HepG2 (cell line): Measurements from ENCODE around the gene HSPA1A. TPM values are rescaled to one million over a fixed set of nuclear protein-coding genes. Genes with fewer than 3 reads are reported as not detected.

Source experiments
- ASH2L ChIP-seq: fragments of 300-600, 200-600 bp; sonication (generic); IDR thresholded peaks from 2 replicates; pipeline ENCODE4 v1.7.0; 2017; ENCODE audit warnings: low read depth, mild to moderate bottlenecking, moderate library complexity, mixed read lengths, low read length; ENCODE audit not compliant: insufficient read length
- FOXC1 ChIP-seq: sonication (generic); formaldehyde crosslinking; IDR thresholded peaks from 2 replicates; pipeline ENCODE4 v1.8.0; 2022; ENCODE audit warnings: mild to moderate bottlenecking, missing genetic modification reagents, borderline replicate concordance
- IKZF4 ChIP-seq: sonication (generic); formaldehyde crosslinking; IDR thresholded peaks from 2 replicates; pipeline ENCODE4 v1.5.1; 2020; ENCODE audit warnings: borderline replicate concordance, mild to moderate bottlenecking, low read depth, missing genetic modification reagents; ENCODE audit errors: not compliant biosample characterization
- KLF16 ChIP-seq, 2 experiments: sonication (generic) in 1 of 2; formaldehyde crosslinking in 1 of 2; IDR thresholded peaks; 2 replicates each; pipeline versions ENCODE4 v1.6.1 to v1.8.0; 2016 to 2023; ENCODE audit warnings: missing genetic modification reagents in 2 of 2, missing compliant biosample characterization in 1 of 2
- KLF9 ChIP-seq: IDR thresholded peaks from 2 replicates; pipeline ENCODE4 v1.6.1; 2016; ENCODE audit warnings: low read depth
- KMT2A ChIP-seq: sonication (generic); formaldehyde crosslinking; IDR thresholded peaks from 2 replicates; pipeline ENCODE4 v1.4.0; 2020; ENCODE audit warnings: missing genetic modification reagents
- SMYD3 ChIP-seq: sonication (generic); formaldehyde crosslinking; IDR thresholded peaks from 2 replicates; pipeline ENCODE4 v1.8.1; 2023; ENCODE audit warnings: mild to moderate bottlenecking, missing genetic modification reagents
- SP4 ChIP-seq: sonication (generic); formaldehyde crosslinking; IDR thresholded peaks from 2 replicates; pipeline ENCODE4 v1.8.1; 2023; ENCODE audit warnings: mild to moderate bottlenecking, missing genetic modification reagents
- TCF12 ChIP-seq, 2 experiments: fragments of 450-650 bp in 1 of 2; sonication (generic) in 1 of 2; formaldehyde crosslinking in 1 of 2; IDR thresholded peaks; 2 replicates each; pipeline versions ENCODE4 v1.6.1 to v1.8.0; 2017 to 2022; ENCODE audit warnings: antibody characterized with exemption in 1 of 2, mild to moderate bottlenecking in 1 of 2, missing genetic modification reagents in 1 of 2, moderate library complexity in 1 of 2
- TMF1 ChIP-seq: sonication (generic); formaldehyde crosslinking; IDR thresholded peaks from 2 replicates; pipeline ENCODE4 v1.8.1; 2022; ENCODE audit warnings: low read depth, missing genetic modification reagents
- TRIM24 ChIP-seq: sonication (generic); formaldehyde crosslinking; IDR thresholded peaks from 2 replicates; pipeline ENCODE4 v1.8.0; 2022; ENCODE audit warnings: mild to moderate bottlenecking, missing genetic modification reagents
- ZC3H13 ChIP-seq: sonication (generic); formaldehyde crosslinking; IDR thresholded peaks from 2 replicates; pipeline ENCODE4 v1.8.1; 2023; ENCODE audit warnings: mild to moderate bottlenecking, missing genetic modification reagents, moderate library complexity
- ZNF230 ChIP-seq: sonication (generic); formaldehyde crosslinking; IDR thresholded peaks from 2 replicates; pipeline ENCODE4 v1.4.0; 2020; ENCODE audit warnings: mild to moderate bottlenecking, missing genetic modification reagents
- ZNF24 ChIP-seq: fragments of 450-650 bp; IDR thresholded peaks from 2 replicates; pipeline ENCODE4 v1.6.1; 2017; ENCODE audit warnings: antibody characterized with exemption, mild to moderate bottlenecking
- ZNF430 ChIP-seq: sonication (generic); formaldehyde crosslinking; IDR thresholded peaks from 2 replicates; pipeline ENCODE4 v1.9.0; 2021; ENCODE audit warnings: mild to moderate bottlenecking, missing genetic modification reagents
- ZNF558 ChIP-seq: sonication (generic); formaldehyde crosslinking; IDR thresholded peaks from 2 replicates; pipeline ENCODE4 v1.9.0; 2022; ENCODE audit warnings: mild to moderate bottlenecking, missing genetic modification reagents, borderline replicate concordance
- ZNF747 ChIP-seq: sonication (generic); formaldehyde crosslinking; IDR thresholded peaks from 2 replicates; pipeline ENCODE4 v1.8.1; 2023; ENCODE audit warnings: missing genetic modification reagents, mild to moderate bottlenecking, borderline replicate concordance
- ZNF781 ChIP-seq: sonication (generic); formaldehyde crosslinking; IDR thresholded peaks from 2 replicates; pipeline ENCODE4 v1.5.1; 2020; ENCODE audit warnings: borderline replicate concordance, mild to moderate bottlenecking, missing genetic modification reagents; ENCODE audit errors: not compliant biosample characterization
- ZSCAN22 ChIP-seq: sonication (generic); formaldehyde crosslinking; IDR thresholded peaks from 2 replicates; pipeline ENCODE4 v1.4.0; 2020; ENCODE audit warnings: mild to moderate bottlenecking, missing genetic modification reagents
- ZZZ3 ChIP-seq: sonication (generic); formaldehyde crosslinking; IDR thresholded peaks from 2 replicates; pipeline ENCODE4 v1.4.0; 2020; ENCODE audit warnings: missing genetic modification reagents, mild to moderate bottlenecking, borderline replicate concordance
- polyA plus RNA-seq, 8 experiments: library from polyadenylated mRNA; depleted of rRNA in 3 of 8; stranded (reverse) in 7 of 8; unstranded in 1 of 8; fragments of >200 nt; fragmentation: Illumina TruSeq in 4 of 8; extraction: Trizol in 4 of 8; gene quantifications; 2 replicates each; pipeline versions ENCODE4 v1.2.1 to v1.2.3, GENCODE V29; 2011 to 2016; ENCODE audit warnings: low read depth in 4 of 8, missing spikeins in 1 of 8, mixed read lengths in 1 of 8; ENCODE audit not compliant: insufficient read depth in 1 of 8
- total RNA-seq, 5 experiments: library from RNA; depleted of rRNA; stranded (reverse); fragments of >200 nt; fragmentation: Illumina TruSeq; extraction: Trizol; gene quantifications; 2 replicates each; pipeline ENCODE4 v1.2.3, GENCODE V29; 2016; ENCODE audit warnings: low read depth in 1 of 5
- TF ChIP-seq, protein P1 (sequence below): sonication (generic); formaldehyde crosslinking; IDR thresholded peaks from 2 replicates; pipeline ENCODE4 v1.5.1; 2020; ENCODE audit warnings: mild to moderate bottlenecking, missing genetic modification reagents, borderline replicate concordance
- TF ChIP-seq, protein P2 (sequence below): sonication (generic); formaldehyde crosslinking; IDR thresholded peaks from 2 replicates; pipeline ENCODE4 v1.5.1; 2020; ENCODE audit warnings: missing genetic modification reagents, mild to moderate bottlenecking, borderline replicate concordance

HSPA1A gene
- total and polyA plus RNA-seq, 2 of the 13 experiments (the other 11 are each of a cell fraction or from before 2014, with no cell fraction given): 44.5 to 85.0 TPM

DNA sequence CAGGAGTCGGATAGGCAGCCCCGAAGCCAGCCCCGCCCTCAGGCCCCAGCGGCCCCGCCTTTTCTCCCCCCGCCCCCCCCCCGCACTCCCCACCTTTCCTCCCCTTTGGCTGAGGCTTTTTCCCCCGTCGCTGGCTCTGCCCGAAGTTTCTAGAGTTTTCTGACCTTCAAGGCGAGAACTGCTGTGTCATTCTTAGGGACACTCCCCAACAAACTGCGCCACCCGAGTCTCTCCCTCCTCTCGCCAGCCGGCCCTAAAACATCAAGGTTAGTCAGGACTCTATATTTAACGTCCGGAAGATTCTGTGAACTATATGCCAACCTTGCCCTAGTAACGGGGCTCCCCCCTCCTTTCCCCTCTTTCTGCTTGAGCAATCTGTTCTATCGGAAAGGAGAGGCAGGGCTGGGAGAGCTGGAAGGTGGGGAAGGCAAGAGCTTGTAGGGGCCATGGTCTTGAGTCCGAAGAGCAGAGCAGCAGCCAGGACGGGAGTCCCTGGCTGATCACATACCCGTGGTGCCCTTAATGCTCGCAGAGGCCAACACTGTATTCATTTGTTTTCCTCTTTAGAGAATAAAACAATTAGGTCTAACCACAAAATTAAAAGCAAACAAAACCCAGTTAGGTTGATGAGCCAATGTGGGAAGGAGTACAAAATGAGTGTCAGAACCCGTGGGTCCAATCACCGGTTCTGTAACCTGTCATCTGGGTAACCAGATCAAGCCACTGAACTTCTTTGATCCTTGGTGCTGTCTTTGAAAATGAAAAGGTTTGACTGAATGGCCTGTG, 6.9 kb downstream of the HSPA1A start (continued):
- TF ChIP-seq FOXC1 (CRISPR knock-in tag): peak; percentile 23; the same call in 1 of the 2 replicates
- TF ChIP-seq SP4 (CRISPR knock-in tag): no peak; the same call in 1 of the 2 replicates
- TF ChIP-seq KLF16 (CRISPR knock-in tag; IDR thresholded peaks at IDR 0.05): no peak
- TF ChIP-seq KMT2A (CRISPR knock-in tag): no peak; the same call in 1 of the 2 replicates
- 0 out of 2 replicates have a peak, but pooled peaks have one; percentile 58 for TF ChIP-seq ZC3H13
- no peak for TF ChIP-seq KLF9 (CRISPR knock-in tag)
- 0 out of 2 replicates have a peak, but pooled peaks have one; percentile 47 for TF ChIP-seq ZZZ3 (CRISPR knock-in tag)
- TF ChIP-seq ZNF747: 0 out of 2 replicates have a peak, but pooled peaks have one; percentile 69
- no peak for TF ChIP-seq IKZF4
- TF ChIP-seq, protein P1, sequence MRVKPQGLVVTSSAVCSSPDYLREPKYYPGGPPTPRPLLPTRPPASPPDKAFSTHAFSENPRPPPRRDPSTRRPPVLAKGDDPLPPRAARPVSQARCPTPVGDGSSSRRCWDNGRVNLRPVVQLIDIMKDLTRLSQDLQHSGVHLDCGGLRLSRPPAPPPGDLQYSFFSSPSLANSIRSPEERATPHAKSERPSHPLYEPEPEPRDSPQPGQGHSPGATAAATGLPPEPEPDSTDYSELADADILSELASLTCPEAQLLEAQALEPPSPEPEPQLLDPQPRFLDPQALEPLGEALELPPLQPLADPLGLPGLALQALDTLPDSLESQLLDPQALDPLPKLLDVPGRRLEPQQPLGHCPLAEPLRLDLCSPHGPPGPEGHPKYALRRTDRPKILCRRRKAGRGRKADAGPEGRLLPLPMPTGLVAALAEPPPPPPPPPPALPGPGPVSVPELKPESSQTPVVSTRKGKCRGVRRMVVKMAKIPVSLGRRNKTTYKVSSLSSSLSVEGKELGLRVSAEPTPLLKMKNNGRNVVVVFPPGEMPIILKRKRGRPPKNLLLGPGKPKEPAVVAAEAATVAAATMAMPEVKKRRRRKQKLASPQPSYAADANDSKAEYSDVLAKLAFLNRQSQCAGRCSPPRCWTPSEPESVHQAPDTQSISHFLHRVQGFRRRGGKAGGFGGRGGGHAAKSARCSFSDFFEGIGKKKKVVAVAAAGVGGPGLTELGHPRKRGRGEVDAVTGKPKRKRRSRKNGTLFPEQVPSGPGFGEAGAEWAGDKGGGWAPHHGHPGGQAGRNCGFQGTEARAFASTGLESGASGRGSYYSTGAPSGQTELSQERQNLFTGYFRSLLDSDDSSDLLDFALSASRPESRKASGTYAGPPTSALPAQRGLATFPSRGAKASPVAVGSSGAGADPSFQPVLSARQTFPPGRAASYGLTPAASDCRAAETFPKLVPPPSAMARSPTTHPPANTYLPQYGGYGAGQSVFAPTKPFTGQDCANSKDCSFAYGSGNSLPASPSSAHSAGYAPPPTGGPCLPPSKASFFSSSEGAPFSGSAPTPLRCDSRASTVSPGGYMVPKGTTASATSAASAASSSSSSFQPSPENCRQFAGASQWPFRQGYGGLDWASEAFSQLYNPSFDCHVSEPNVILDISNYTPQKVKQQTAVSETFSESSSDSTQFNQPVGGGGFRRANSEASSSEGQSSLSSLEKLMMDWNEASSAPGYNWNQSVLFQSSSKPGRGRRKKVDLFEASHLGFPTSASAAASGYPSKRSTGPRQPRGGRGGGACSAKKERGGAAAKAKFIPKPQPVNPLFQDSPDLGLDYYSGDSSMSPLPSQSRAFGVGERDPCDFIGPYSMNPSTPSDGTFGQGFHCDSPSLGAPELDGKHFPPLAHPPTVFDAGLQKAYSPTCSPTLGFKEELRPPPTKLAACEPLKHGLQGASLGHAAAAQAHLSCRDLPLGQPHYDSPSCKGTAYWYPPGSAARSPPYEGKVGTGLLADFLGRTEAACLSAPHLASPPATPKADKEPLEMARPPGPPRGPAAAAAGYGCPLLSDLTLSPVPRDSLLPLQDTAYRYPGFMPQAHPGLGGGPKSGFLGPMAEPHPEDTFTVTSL (CRISPR knock-in tag): no peak
- TF ChIP-seq ZNF781 (CRISPR knock-in tag): peak; percentile 26
- TF ChIP-seq ZNF430 (CRISPR knock-in tag): peak; percentile 70; the same call in 1 of the 2 replicates
- 0 out of 2 replicates have a peak, but pooled peaks have one; percentile 22 for TF ChIP-seq ZNF230 (CRISPR knock-in tag)
- TF ChIP-seq, protein P2, sequence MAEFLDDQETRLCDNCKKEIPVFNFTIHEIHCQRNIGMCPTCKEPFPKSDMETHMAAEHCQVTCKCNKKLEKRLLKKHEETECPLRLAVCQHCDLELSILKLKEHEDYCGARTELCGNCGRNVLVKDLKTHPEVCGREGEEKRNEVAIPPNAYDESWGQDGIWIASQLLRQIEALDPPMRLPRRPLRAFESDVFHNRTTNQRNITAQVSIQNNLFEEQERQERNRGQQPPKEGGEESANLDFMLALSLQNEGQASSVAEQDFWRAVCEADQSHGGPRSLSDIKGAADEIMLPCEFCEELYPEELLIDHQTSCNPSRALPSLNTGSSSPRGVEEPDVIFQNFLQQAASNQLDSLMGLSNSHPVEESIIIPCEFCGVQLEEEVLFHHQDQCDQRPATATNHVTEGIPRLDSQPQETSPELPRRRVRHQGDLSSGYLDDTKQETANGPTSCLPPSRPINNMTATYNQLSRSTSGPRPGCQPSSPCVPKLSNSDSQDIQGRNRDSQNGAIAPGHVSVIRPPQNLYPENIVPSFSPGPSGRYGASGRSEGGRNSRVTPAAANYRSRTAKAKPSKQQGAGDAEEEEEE (CRISPR knock-in tag): no peak
- TF ChIP-seq TMF1: no peak; the same call in 1 of the 2 replicates
- TF ChIP-seq TCF12 (IDR thresholded peaks at IDR 0.05): no peak
- no peak for TF ChIP-seq TCF12 (CRISPR knock-in tag; IDR thresholded peaks at IDR 0.05)
- no peak for TF ChIP-seq ZNF558 (CRISPR knock-in tag)
- no peak for TF ChIP-seq SMYD3 (CRISPR knock-in tag)
- peak; percentile 55 for TF ChIP-seq ASH2L
- TF ChIP-seq ZSCAN22 (CRISPR knock-in tag): no peak
- TF ChIP-seq ZNF24: no peak
- TF ChIP-seq TRIM24 (CRISPR knock-in tag): no peak
